Muscle layer of colon (tissue), 2 donors: ENCODE results near the gene MYO7B.

ENCODE experiments used
- H3K27ac ChIP-seq: one replicate; pipeline ENCODE4 v1.7.0; 2013; ENCODE audit warnings: low read depth, mild to moderate bottlenecking, low read length, moderate library complexity
- H3K27me3 ChIP-seq, 2 donors: one replicate each; pipeline ENCODE4 v1.7.0; 2013; ENCODE audit warnings: low read length in 2 of 2, mild to moderate bottlenecking in 2 of 2; ENCODE audit not compliant: insufficient read depth in 2 of 2, control insufficient read depth in 1 of 2
- H3K36me3 ChIP-seq: one replicate; pipeline ENCODE4 v1.7.0; 2013; ENCODE audit warnings: mild to moderate bottlenecking, low read length; ENCODE audit not compliant: insufficient read depth
- H3K4me1 ChIP-seq: one replicate; pipeline ENCODE4 v1.7.0; 2013; ENCODE audit warnings: mild to moderate bottlenecking, low read length; ENCODE audit not compliant: insufficient read depth
- H3K4me3 ChIP-seq, 2 donors: one replicate each; pipeline ENCODE4 v1.7.0; 2013; ENCODE audit warnings: low read length in 2 of 2, low read depth in 1 of 2, mild to moderate bottlenecking in 1 of 2, moderate library complexity in 1 of 2
- H3K9ac ChIP-seq: one replicate; pipeline ENCODE4 v1.7.0; 2013; ENCODE audit warnings: low read length
- H3K9me3 ChIP-seq: one replicate; pipeline ENCODE4 v1.7.0; 2013; ENCODE audit warnings: mild to moderate bottlenecking, low read length
- donor health status: abdominal sarcoma.
- donor health status: Adenocarcinoma of cecum.

MYO7B gene

GRCh38 chr2:127560201-127560930 is 24.9 kb downstream of the MYO7B start:
- H3K36me3 ChIP-seq = no peaks in the 10 kb centered on the region
- H3K27ac ChIP-seq = no peak overlapping the region
- H3K4me3 ChIP-seq = no peak overlapping the region
- no peak overlapping the region for H3K9ac ChIP-seq
- H3K4me1 ChIP-seq = no peaks in the 10 kb centered on the region
- no peaks in the 10 kb centered on the region for H3K9me3 ChIP-seq
- no peaks in the 10 kb centered on the region for H3K27me3 ChIP-seq

- no peaks in the 10 kb centered on the region for H3K4me1 ChIP-seq
- H3K9ac ChIP-seq = no peak overlapping the region
Observed at GRCh38 chr2:127560931-127561280, 25.4 kb downstream of the MYO7B start.

GRCh38 chr2:127561371-127561770 is 25.9 kb downstream of the MYO7B start:
- Histone ChIP-seq H3K27ac (no peak overlapping the region), H3K9me3 (no peaks in the 10 kb centered on the region), H3K27me3 (no peaks in the 10 kb centered on the region), H3K4me1 (no peaks in the 10 kb centered on the region), H3K4me3 (no peak overlapping the region), H3K36me3 (no peaks in the 10 kb centered on the region), H3K9ac (no peak overlapping the region)

More at GRCh38 chr2:127560931-127561280, 25.4 kb downstream of the MYO7B start:
- H3K27ac ChIP-seq = no peak overlapping the region
- H3K9me3 ChIP-seq = no peaks in the 10 kb centered on the region
- H3K27me3 ChIP-seq = no peaks in the 10 kb centered on the region
- H3K4me3 ChIP-seq = no peak overlapping the region
- no peaks in the 10 kb centered on the region for H3K36me3 ChIP-seq

GRCh38 chr2:127562936-127563335 is 27.5 kb downstream of the MYO7B start:
- Histone ChIP-seq H3K4me1 (no peaks in the 10 kb centered on the region), H3K27me3 (no peaks in the 10 kb centered on the region), H3K4me3 (no peak overlapping the region), H3K9me3 (no peaks in the 10 kb centered on the region), H3K27ac (no peak overlapping the region), H3K36me3 (no peaks in the 10 kb centered on the region), H3K9ac (no peak overlapping the region)

- Histone ChIP-seq H3K4me1 (no peaks in the 10 kb centered on the region), H3K27me3 (no peaks in the 10 kb centered on the region), H3K27ac (no peak overlapping the region), H3K36me3 (no peaks in the 10 kb centered on the region), H3K4me3 (no peak overlapping the region), H3K9ac (no peak overlapping the region), H3K9me3 (no peaks in the 10 kb centered on the region)
Observed at GRCh38 chr2:127563458-127564428, 28.3 kb downstream of the MYO7B start.

GRCh38 chr2:127564429-127565260 is 29.2 kb downstream of the MYO7B start:
- Histone ChIP-seq H3K4me3 (no peak overlapping the region), H3K9me3 (no peaks in the 10 kb centered on the region), H3K36me3 (no peaks in the 10 kb centered on the region), H3K27me3 (no peaks in the 10 kb centered on the region), H3K4me1 (peaks cover 4% of the 10 kb centered on the region), H3K27ac (no peak overlapping the region), H3K9ac (no peak overlapping the region)

- Histone ChIP-seq H3K4me3 (no peak overlapping the region), H3K9me3 (no peaks in the 10 kb centered on the region), H3K27ac (no peak overlapping the region), H3K9ac (no peak overlapping the region), H3K4me1 (peaks cover 8% of the 10 kb centered on the region), H3K36me3 (no peaks in the 10 kb centered on the region), H3K27me3 (no peaks in the 10 kb centered on the region)
Observed at GRCh38 chr2:127565261-127566138, 30.0 kb downstream of the MYO7B start.

GRCh38 chr2:127566139-127566417 is 30.6 kb downstream of the MYO7B start:
- Histone ChIP-seq H3K4me1 (peaks cover 8% of the 10 kb centered on the region), H3K9me3 (no peaks in the 10 kb centered on the region), H3K36me3 (no peaks in the 10 kb centered on the region), H3K4me3 (no peak overlapping the region), H3K27me3 (no peaks in the 10 kb centered on the region), H3K27ac (no peak overlapping the region), H3K9ac (no peak overlapping the region)

- Histone ChIP-seq H3K9me3 (no peaks in the 10 kb centered on the region), H3K9ac (no peak overlapping the region), H3K4me1 (peaks cover 8% of the 10 kb centered on the region), H3K27me3 (no peaks in the 10 kb centered on the region), H3K4me3 (no peak overlapping the region), H3K36me3 (no peaks in the 10 kb centered on the region), H3K27ac (no peak overlapping the region)
Observed at GRCh38 chr2:127566576-127566975, 31.1 kb downstream of the MYO7B start.

GRCh38 chr2:127567351-127567854 is 31.9 kb downstream of the MYO7B start:
- no peak overlapping the region for H3K9ac ChIP-seq
- no peak overlapping the region for H3K27ac ChIP-seq
- H3K4me1 ChIP-seq = peaks cover 8% of the 10 kb centered on the region
- no peaks in the 10 kb centered on the region for H3K27me3 ChIP-seq
- no peaks in the 10 kb centered on the region for H3K9me3 ChIP-seq
- H3K4me3 ChIP-seq = no peak overlapping the region
- H3K36me3 ChIP-seq = no peaks in the 10 kb centered on the region
